ENCODE data around the gene MYO7B.

MYO7B gene

GRCh38 chr2:127655209-127656073, 120.0 kb downstream of the MYO7B start:
- no peak overlapping the region for H3K4me3 ChIP-seq (ENCODE audit: low read depth, low read length)
- TF ChIP-seq CTCF (conservative IDR thresholded peaks at IDR 0.05; ENCODE audit: low read depth, low read length): no peak
- DNase-seq (ENCODE audit: low read depth): no peak

GRCh38 chr2:127656569-127657231, 121.2 kb downstream of the MYO7B start:
- DNase-seq (ENCODE audit: low read depth): no peak
- no peak for TF ChIP-seq CTCF (conservative IDR thresholded peaks at IDR 0.05; ENCODE audit: low read depth, low read length)
- H3K4me3 ChIP-seq (ENCODE audit: low read depth, low read length): no peak overlapping the region

GRCh38 chr2:127657232-127657595, 121.7 kb downstream of the MYO7B start:
- DNase-seq (ENCODE audit: low read depth): no peak
- no peak for TF ChIP-seq CTCF (conservative IDR thresholded peaks at IDR 0.05; ENCODE audit: low read depth, low read length)
- no peak overlapping the region for H3K4me3 ChIP-seq (ENCODE audit: low read depth, low read length)

GRCh38 chr2:127658146-127658545, 122.7 kb downstream of the MYO7B start:
- no peak for DNase-seq (ENCODE audit: low read depth)
- H3K4me3 ChIP-seq (ENCODE audit: low read depth, low read length): no peak overlapping the region
- TF ChIP-seq CTCF (conservative IDR thresholded peaks at IDR 0.05; ENCODE audit: low read depth, low read length): no peak

- DNase-seq (ENCODE audit: low read depth): no peak
- no peak overlapping the region for H3K4me3 ChIP-seq (ENCODE audit: low read depth, low read length)
- no peak for TF ChIP-seq CTCF (conservative IDR thresholded peaks at IDR 0.05; ENCODE audit: low read depth, low read length)
Observed at GRCh38 chr2:127658641-127659407, 123.3 kb downstream of the MYO7B start.

- no peak for DNase-seq (ENCODE audit: low read depth)
- TF ChIP-seq CTCF (conservative IDR thresholded peaks at IDR 0.05; ENCODE audit: low read depth, low read length): no peak
- H3K4me3 ChIP-seq (ENCODE audit: low read depth, low read length): no peak overlapping the region
Observed at GRCh38 chr2:127659408-127660290, 124.2 kb downstream of the MYO7B start.

Measured in choroid plexus epithelial cell (primary cell).